Parathyroid adenoma (tissue), 2 donors: Measurements from ENCODE around the gene TMEM89.

Experiments used
- H2AFZ ChIP-seq: fragments of 300-600 bp; sonication (generic); one replicate; pipeline ENCODE4 v1.7.0; 2017; ENCODE audit warnings: antibody characterized with exemption, mild to moderate bottlenecking
- H3K27ac ChIP-seq: fragments of 300-600 bp; sonication (generic); one replicate; pipeline ENCODE4 v1.7.0; 2017
- H3K27me3 ChIP-seq: fragments of 300-600 bp; sonication (generic); one replicate; pipeline ENCODE4 v1.7.0; 2017; ENCODE audit warnings: low read length; ENCODE audit not compliant: control insufficient read depth, insufficient read depth
- H3K36me3 ChIP-seq: fragments of 300-600 bp; sonication (generic); one replicate; pipeline ENCODE4 v1.7.0; 2017; ENCODE audit warnings: low read length; ENCODE audit not compliant: control insufficient read depth, insufficient read depth
- H3K4me1 ChIP-seq: fragments of 300-600 bp; sonication (generic); one replicate; pipeline ENCODE4 v1.7.0; 2017; ENCODE audit warnings: control low read depth
- H3K4me2 ChIP-seq: fragments of 300-600 bp; sonication (generic); one replicate; pipeline ENCODE4 v1.7.0; 2017; ENCODE audit warnings: low read length
- H3K4me3 ChIP-seq: fragments of 300-600 bp; sonication (generic); one replicate; pipeline ENCODE4 v1.7.0; 2017; ENCODE audit warnings: low read depth, low read length
- H3K79me2 ChIP-seq: fragments of 300-600 bp; sonication (generic); one replicate; pipeline ENCODE4 v1.7.0; 2017; ENCODE audit warnings: control low read depth
- H3K9ac ChIP-seq: fragments of 300-600 bp; sonication (generic); one replicate; pipeline ENCODE4 v1.7.0; 2017; ENCODE audit warnings: mild to moderate bottlenecking
- H3K9me3 ChIP-seq: fragments of 300-600 bp; sonication (generic); one replicate; pipeline ENCODE4 v1.7.0; 2017; ENCODE audit warnings: low read length; ENCODE audit not compliant: control insufficient read depth
- TF ChIP-seq, protein P1 (sequence below): fragments of 300-600 bp; sonication (generic); IDR thresholded peaks from one replicate; pipeline ENCODE4 v1.7.0; 2017; ENCODE audit warnings: antibody characterized with exemption, mild to moderate bottlenecking
- donor health status: primary hyperparathyroidism.

TMEM89 gene

DNA sequence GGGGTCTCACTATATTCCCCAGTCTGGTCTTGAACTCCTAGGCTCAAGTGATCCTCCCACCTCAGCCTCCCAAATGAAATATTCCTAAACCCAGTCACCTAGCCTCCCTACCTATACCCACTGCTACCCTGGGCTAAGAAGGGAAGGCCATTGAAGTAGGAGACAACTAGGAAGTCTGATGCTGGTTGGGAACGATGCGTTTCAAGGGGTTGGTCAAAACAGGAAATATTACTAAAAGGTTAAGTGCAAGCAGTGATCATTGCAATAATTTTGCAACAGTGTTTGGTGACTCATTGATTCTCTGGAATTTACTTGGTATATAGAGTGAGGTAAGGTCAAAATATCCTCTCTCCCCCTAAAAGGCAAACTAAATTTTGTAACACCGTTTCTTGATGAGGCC is 7.5 kb downstream of the TMEM89 start:
- H3K9ac ChIP-seq, result no peak overlapping the region
- TF ChIP-seq, protein P1, sequence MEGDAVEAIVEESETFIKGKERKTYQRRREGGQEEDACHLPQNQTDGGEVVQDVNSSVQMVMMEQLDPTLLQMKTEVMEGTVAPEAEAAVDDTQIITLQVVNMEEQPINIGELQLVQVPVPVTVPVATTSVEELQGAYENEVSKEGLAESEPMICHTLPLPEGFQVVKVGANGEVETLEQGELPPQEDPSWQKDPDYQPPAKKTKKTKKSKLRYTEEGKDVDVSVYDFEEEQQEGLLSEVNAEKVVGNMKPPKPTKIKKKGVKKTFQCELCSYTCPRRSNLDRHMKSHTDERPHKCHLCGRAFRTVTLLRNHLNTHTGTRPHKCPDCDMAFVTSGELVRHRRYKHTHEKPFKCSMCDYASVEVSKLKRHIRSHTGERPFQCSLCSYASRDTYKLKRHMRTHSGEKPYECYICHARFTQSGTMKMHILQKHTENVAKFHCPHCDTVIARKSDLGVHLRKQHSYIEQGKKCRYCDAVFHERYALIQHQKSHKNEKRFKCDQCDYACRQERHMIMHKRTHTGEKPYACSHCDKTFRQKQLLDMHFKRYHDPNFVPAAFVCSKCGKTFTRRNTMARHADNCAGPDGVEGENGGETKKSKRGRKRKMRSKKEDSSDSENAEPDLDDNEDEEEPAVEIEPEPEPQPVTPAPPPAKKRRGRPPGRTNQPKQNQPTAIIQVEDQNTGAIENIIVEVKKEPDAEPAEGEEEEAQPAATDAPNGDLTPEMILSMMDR, result no peak
- H3K27me3 ChIP-seq, result no peaks in the 10 kb centered on the region
- no peaks in the 10 kb centered on the region for H3K9me3 ChIP-seq
- H3K36me3 ChIP-seq, result no peaks in the 10 kb centered on the region
- H3K4me3 ChIP-seq, result no peak overlapping the region
- no peaks in the 10 kb centered on the region for H3K4me1 ChIP-seq
- H2AFZ ChIP-seq, result no peak overlapping the region
- no peak overlapping the region for H3K27ac ChIP-seq
- peaks cover 4% of the 10 kb centered on the region for H3K79me2 ChIP-seq
- no peak overlapping the region for H3K4me2 ChIP-seq

DNA sequence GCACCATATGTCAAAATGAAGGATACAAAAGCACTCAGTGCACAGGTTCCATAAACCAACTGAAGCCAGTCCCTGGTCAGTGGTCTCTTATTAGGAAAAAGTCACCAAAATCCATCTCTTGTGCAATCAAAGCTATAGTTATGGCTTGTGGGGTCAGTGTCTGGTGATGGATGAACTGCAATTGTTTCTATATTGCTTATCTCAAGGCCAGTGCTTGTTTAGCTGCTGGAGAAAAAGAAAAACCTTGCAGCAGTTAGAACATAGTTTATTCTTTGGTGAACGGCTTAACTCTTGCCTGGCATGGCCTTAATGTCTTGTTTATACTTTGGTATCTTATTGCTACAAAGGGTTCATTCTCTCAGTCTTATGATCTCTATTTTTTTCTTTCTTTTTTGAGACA is 9.3 kb downstream of the TMEM89 start:
- H2AFZ ChIP-seq, result no peak overlapping the region
- no peaks in the 10 kb centered on the region for H3K9me3 ChIP-seq
- H3K4me3 ChIP-seq, result no peak overlapping the region
- no peaks in the 10 kb centered on the region for H3K36me3 ChIP-seq
- no peak overlapping the region for H3K27ac ChIP-seq
- no peak overlapping the region for H3K9ac ChIP-seq
- TF ChIP-seq, protein P1, result no peak
- H3K4me2 ChIP-seq, result no peak overlapping the region
- peaks cover 8% of the 10 kb centered on the region for H3K79me2 ChIP-seq
- H3K4me1 ChIP-seq, result peaks cover 6% of the 10 kb centered on the region
- H3K27me3 ChIP-seq, result no peaks in the 10 kb centered on the region

DNA sequence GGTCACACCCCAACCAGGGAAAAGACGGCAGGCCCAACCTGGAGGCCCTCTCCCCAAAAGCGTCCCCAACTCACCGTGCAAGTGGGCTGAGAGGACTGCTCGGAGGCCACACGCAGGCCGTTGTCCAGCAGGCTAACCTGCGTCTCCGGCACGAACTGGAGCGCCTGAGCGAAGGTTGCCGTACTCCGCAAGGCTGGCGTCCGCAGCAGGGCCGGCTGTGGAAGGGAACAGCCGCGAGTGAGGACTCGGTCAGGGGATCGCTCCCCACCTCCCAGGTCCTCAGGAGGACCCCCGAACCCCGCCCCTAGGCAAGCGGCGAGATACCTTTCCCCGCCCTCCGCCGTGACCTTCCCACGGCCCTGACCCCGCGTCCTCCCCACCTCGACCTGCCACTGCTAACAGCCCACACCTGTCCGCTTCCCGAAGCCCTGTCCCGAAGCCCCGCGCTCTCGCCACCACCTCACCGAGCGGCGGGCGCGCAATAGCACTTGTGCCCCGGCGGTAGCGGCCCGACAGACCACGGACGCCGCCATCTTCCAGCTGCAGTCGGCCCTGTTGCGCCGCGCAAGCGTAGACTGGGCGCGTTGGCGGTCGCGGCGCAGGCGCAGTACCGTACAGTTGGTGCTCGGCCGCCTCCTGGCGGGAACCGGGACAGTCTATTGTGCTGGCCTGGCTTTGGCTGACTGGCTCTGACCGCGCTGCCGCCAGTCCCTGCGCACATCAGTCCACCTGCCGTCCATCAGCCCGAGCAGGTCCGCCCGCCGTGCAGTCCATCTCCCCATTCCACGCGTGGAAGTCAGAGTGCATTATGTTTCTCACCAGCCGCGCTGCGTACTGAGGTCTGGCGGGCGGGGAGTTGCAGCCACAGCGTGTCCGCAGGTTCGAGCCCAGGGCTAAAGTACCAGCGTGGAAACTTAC is 12.2 kb downstream of the TMEM89 start, which contains the start of gene UQCRC1:
Gene UQCRC1 (minus strand): TSS at position 559 of the 918 bp plus-strand sequence. CDS start 26 bp downstream, at position 533.
- H3K4me1 ChIP-seq, result peaks cover 6% of the 10 kb centered on the region
- peak within 1 kb of the TSS; percentile 68 for H3K9ac ChIP-seq
- no peaks in the 10 kb centered on the region for H3K36me3 ChIP-seq

DNA sequence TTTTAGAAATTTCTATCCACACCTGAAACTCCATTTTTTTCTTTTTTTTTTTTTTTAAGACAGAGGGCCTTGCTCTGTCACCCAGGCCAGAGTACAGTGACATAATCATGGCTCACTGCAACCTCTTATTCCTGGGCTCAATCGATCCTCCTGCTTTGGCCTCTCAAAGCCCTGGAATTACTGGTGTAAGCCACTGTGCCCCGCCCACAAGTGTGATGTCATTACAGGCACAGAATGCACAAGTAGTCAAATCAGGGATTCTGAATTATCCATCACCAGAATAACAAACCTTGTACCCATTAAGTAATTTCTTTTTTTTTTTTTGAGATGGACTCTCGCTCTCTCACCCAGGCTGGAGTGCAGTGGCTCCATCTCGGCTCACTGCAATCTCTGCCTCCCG is 14.1 kb downstream of the TMEM89 start:
- H3K4me1 ChIP-seq, result peaks cover 6% of the 10 kb centered on the region
- TF ChIP-seq, protein P1, result no peak

More for the DNA sequence above, 12.2 kb downstream of the TMEM89 start, which contains the start of gene UQCRC1:
- Histone ChIP-seq H3K27me3 (no peaks in the 10 kb centered on the region), H3K79me2 (peaks cover 8% of the 10 kb centered on the region), H3K9me3 (no peaks in the 10 kb centered on the region), H2AFZ (peak within 1 kb of the TSS; percentile 99), H3K27ac (peak within 1 kb of the TSS; percentile 82), H3K4me2 (peak within 1 kb of the TSS; percentile 92), H3K4me3 (peak within 1 kb of the TSS; percentile 97)
- TF ChIP-seq, protein P1, result peak; percentile 83

More for the DNA sequence above, 14.1 kb downstream of the TMEM89 start:
- no peaks in the 10 kb centered on the region for H3K9me3 ChIP-seq
- no peak overlapping the region for H3K4me3 ChIP-seq
- H3K36me3 ChIP-seq, result no peaks in the 10 kb centered on the region
- peaks cover 8% of the 10 kb centered on the region for H3K79me2 ChIP-seq
- H3K27ac ChIP-seq, result no peak overlapping the region
- H2AFZ ChIP-seq, result no peak overlapping the region
- no peak overlapping the region for H3K9ac ChIP-seq
- no peak overlapping the region for H3K4me2 ChIP-seq
- H3K27me3 ChIP-seq, result no peaks in the 10 kb centered on the region
